ENCODE measurements around the gene KRTAP2-4.
"Not testable (repeated sequence)": the region's sequence is repeated elsewhere in the genome, so short reads cannot be mapped to it uniquely, and the experiment has no call there.

KRTAP2-4 gene, protein sequence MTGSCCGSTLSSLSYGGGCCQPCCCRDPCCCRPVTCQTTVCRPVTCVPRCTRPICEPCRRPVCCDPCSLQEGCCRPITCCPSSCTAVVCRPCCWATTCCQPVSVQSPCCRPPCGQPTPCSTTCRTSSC

DNA sequence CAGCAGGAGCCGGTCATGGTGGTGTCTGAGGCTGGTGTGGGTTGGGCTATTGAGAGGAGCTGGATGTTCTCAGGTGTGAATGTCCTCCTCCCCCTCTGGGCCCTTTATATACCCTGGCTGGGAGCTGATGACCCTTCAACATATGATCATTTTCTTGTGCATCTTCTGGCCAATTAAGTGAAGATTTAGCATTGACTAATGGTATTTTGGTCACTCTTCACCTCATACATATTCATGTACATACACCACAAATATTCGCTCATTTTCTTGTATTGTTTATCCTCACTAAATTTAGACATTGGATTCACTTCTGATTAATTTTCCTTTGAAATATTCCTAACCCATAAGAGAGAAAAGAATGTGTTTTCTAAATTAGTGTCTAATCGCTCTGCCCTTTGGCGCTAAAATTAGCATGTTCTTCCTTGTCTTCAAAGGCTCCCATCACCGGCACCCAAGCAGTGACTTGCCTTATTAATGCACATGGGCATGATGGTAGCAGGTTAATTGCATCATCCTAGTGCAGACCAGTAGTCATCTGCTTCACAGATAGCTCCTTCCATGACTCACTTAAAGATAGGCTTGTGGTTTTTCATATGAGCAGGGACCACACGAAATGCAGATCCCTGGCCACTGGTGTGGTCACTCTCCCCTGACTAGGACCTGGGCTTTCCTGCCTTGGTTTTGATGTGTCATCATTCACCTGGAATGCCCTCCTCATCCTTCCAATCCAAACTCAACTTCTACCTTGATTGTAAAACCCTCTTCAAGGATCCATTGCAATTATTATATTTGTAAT is at the start of gene KRTAP2-4:
KRTAP2-4 (minus strand) TSS at position 51 of the 796 bp plus-strand sequence; CDS start at position 17, 34 bp downstream.
- peak; percentile 84 for DNase-seq

GRCh38 chr17:41111151-41111885 is 45.6 kb upstream of the KRTAP2-4 start:
- no peak for DNase-seq

DNA sequence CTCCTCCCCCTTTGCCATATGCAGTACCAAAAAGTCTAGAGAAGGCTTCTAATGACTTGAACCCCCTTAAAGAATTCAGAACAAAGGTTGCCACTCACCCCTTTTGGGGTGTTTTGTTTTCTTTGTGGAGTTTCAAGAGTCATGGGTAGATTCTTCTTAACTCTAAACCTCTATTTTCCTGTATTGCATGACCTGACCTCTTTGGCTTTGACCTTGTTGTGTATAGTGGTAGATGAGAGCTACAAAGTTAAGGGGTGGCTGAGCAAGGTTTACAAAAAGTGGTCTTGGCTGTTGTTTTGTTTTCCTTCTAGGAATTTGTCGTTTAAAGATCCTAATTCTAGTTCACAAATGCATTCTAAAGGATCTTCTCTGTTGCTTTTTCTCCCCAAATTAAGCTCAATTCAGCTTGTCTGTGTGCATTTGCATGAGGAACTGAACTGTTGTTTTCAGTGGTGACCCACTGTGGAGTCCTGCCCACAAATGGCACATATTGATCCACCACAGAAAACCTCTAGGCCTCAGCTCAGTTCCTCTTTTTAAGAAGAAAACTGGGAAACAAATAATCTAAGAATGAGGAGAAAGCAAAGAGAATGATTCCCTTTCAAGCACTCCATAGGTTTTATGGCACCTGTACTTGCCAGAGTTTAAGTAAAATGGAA is 43.2 kb upstream of the KRTAP2-4 start:
- not testable (repeated sequence) for DNase-seq

- DNase-seq = no peak
These were observed 42.3 kb upstream of the KRTAP2-4 start for GRCh38 chr17:41107941-41108450.

DNA sequence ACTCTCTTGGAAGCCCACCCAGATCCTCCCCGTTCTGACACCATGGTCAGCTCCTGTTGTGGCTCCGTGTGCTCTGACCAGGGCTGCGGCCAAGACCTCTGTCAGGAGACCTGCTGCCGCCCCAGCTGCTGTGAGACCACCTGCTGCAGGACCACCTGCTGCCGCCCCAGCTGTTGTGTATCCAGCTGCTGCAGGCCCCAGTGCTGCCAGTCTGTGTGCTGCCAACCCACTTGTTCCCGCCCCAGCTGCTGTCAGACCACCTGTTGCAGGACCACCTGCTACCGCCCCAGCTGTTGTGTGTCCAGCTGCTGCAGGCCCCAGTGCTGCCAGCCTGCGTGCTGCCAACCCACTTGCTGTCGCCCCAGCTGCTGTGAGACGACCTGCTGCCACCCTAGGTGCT is 39.7 kb upstream of the KRTAP2-4 start, which contains the start of gene KRTAP4-9:
KRTAP4-9 (plus strand) TSS at position 43 of the 400 bp plus-strand sequence; CDS start at position 43, 0 bp downstream.
- not testable (repeated sequence) for DNase-seq

DNA sequence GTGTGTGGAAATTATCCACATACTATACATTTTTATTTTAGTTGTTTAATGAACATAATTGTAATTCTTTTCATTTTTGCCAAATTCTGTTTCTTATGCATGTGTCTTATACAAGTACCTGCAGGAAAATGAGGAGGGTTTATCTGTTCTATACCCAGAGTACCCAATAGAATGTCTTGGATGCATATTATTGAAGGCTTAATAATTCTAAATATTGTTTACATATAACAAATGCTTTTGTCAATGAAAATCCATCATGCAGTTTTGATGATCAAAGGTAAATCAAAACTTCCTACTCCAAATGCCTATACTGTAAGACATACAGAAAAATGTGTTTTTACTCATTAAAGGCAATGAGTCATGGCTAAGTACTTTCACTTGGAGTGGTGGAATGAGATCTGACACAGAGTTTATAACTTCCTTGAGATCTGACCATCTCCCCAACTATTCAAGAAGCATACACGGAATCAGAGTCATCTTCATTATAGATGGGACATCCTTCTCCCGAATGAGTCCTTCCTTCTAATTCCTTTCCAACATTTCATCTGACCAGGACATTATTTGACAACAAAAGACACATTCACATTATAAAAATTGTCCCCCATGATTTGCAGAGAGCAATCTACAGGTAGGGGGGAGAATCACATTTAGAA is 38.8 kb upstream of the KRTAP2-4 start:
- DNase-seq = not testable (repeated sequence)

GRCh38 chr17:41103896-41104295 is 38.2 kb upstream of the KRTAP2-4 start:
- no peak for DNase-seq

GRCh38 chr17:41101586-41102259 is 36.0 kb upstream of the KRTAP2-4 start, which contains the start of gene KRTAP4-16:
Gene KRTAP4-16, minus strand, starts transcription at chr17:41102209. Its CDS starts 0 bp downstream, at chr17:41102209.
- no peak for DNase-seq

- not testable (repeated sequence) for DNase-seq
These were observed 34.2 kb upstream of the KRTAP2-4 start for GRCh38 chr17:41099682-41100480.

DNA sequence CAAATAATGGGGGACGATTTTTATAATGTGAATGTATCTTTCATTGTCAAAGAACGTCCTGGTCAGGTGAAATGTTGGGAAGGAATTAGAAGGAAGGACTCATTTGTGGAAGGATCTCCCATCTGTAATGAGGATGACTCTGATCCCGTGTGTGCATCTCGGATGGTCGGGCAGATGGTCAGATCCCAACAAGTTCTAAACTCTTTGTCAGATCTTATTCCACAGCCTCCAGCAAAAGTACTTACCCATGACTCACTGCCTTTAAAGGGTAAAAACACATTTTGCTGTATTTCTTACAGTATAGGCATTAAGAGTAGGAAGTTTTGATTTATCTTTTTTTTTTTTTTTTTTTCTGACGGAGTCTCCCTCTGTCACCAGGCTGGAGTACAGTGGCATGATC is 32.8 kb upstream of the KRTAP2-4 start:
- DNase-seq = no peak

- no peak for DNase-seq
These were observed 32.4 kb upstream of the KRTAP2-4 start, which contains the start of gene KRTAP4-8 for GRCh38 chr17:41098042-41098441. Gene KRTAP4-8, minus strand, starts transcription at chr17:41098142. Its CDS starts 58 bp downstream, at chr17:41098084.

DNA sequence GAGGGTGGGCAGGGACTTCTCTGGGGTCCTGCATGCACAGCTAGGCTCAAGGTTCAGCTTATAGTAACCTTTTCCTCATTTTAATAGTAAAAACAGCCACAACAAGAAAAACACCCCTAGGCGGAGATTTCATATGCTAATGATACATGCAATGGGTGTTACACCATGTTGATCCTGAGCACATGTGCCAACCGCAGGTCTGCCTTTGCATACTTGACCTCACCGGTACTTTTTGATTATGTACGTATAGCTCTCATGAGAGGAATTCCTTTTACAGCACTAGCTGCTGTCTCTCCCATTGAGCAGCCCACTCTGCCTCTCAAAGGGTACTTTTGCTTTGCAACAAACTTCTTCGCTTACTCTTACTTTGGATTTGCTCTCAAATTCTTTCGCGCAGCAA is 30.4 kb upstream of the KRTAP2-4 start:
- DNase-seq = no peak

GRCh38 chr17:41088760-41089352 is 23.2 kb upstream of the KRTAP2-4 start:
- not testable (repeated sequence) for DNase-seq

DNA sequence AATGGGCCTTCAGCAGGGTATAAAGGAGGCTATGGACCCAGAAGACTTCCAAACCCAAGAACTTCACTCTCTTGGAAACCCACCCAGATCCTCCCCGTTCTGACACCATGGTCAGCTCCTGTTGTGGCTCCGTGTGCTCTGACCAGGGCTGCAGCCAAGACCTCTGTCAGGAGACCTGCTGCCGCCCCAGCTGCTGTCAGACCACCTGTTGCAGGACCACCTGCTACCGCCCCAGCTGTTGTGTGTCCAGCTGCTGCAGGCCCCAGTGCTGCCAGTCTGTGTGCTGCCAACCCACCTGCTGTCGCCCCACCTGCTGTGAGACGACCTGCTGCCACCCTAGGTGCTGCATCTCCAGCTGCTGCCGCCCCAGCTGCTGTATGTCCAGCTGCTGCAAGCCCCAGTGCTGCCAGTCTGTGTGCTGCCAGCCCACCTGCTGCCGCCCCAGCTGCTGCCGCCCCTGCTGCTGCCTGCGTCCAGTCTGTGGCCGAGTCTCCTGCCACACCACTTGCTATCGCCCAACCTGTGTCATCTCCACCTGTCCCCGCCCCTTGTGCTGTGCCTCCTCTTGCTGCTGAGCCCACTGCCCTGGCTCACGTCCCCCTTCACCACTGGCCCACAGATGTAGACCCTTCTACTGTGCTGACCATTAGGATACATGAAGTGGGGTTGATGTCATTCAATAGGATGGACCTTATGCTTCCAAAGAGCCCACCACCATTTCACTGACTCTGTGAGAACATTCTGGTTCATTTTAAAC is 18.6 kb upstream of the KRTAP2-4 start, which contains the start of gene KRTAP4-7:
KRTAP4-7 (plus strand) TSS at position 51 of the 757 bp plus-strand sequence; CDS start at position 108, 57 bp downstream.
- DNase-seq = not testable (repeated sequence)

- DNase-seq = not testable (repeated sequence)
These were observed 17.7 kb upstream of the KRTAP2-4 start for GRCh38 chr17:41083427-41083826.

DNA sequence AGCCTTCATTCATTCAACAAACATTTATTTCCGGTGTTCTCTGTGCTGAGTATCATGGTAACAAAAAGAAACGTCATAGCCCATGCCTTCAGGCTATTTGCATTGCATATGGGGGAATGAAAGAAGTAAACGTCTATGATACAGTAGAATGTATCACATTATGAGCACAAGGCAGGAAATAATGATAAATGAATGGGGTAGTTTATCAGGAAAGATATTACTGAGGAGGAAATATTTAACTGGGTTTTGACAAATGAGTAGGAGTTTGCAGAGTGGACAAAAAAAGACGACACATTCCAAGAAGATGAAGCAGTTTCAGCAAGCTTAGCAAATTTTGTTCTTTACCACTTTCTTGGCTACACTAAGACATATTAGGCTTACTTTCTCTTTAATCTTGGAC is 16.9 kb upstream of the KRTAP2-4 start:
- DNase-seq = no peak

DNA sequence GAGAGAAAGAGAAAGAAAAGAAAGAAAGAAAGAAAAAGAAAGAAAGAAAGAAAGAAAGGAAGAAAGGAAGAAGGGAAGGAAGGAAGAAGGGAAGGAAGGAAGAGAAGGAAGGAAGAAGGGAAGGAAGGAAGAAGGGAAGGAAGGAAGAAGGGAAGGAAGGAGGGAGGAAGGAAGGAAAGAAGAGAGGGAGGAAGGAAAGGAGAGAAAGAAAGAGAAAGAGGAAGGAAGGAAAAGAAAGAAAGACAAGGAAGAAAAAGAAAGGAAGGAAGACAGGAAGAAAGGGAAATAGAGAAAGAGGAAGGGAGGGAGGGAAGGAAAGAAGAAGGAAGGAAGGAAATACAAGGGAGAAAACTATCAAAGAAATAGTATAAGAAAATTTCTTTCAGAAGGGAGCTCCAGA is 11.1 kb upstream of the KRTAP2-4 start:
- no peak for DNase-seq

- no peak for DNase-seq
These were observed 8.0 kb upstream of the KRTAP2-4 start for GRCh38 chr17:41073676-41074075.

Data from islet precursor cell (in vitro differentiated cells).